Measurements from ENCODE around the gene CGRRF1.

Gene CGRRF1

GRCh38 chr14:54548491-54548890 is 38.8 kb downstream of the CGRRF1 start:
- DNase-seq (ENCODE audit: low read depth) = no peak

GRCh38 chr14:54549862-54550261 is 40.2 kb downstream of the CGRRF1 start:
- no peak for DNase-seq (ENCODE audit: low read depth)

- no peak for DNase-seq (ENCODE audit: low read depth)
Measured at GRCh38 chr14:54550514-54550913, 40.8 kb downstream of the CGRRF1 start.

- DNase-seq (ENCODE audit: low read depth) = no peak
Measured at GRCh38 chr14:54554401-54554800, 44.7 kb downstream of the CGRRF1 start.

- no peak for DNase-seq (ENCODE audit: low read depth)
Measured at GRCh38 chr14:54555651-54556050, 45.9 kb downstream of the CGRRF1 start.

- no peak for DNase-seq (ENCODE audit: low read depth)
Measured at GRCh38 chr14:54556535-54556934, 46.8 kb downstream of the CGRRF1 start.

GRCh38 chr14:54562334-54562733 is 52.6 kb downstream of the CGRRF1 start:
- DNase-seq (ENCODE audit: low read depth) = no peak

GRCh38 chr14:54564071-54564867 is 54.6 kb downstream of the CGRRF1 start:
- DNase-seq (ENCODE audit: low read depth) = no peak

- DNase-seq (ENCODE audit: low read depth) = peak; percentile 23
Measured at GRCh38 chr14:54564868-54565784, 55.4 kb downstream of the CGRRF1 start.

GRCh38 chr14:54565785-54566409 is 56.2 kb downstream of the CGRRF1 start:
- DNase-seq (ENCODE audit: low read depth) = peak; percentile 55

- peak; percentile 20 for DNase-seq (ENCODE audit: low read depth)
Measured at GRCh38 chr14:54566410-54567223, 56.9 kb downstream of the CGRRF1 start, which contains the start of gene SAMD4A. Gene SAMD4A (plus strand): TSS chr14:54567128. CDS start chr14:54567917, 789 bp downstream.

GRCh38 chr14:54567224-54567638 is 57.5 kb downstream of the CGRRF1 start:
- DNase-seq (ENCODE audit: low read depth) = no peak

GRCh38 chr14:54567639-54568561 is 58.2 kb downstream of the CGRRF1 start:
- peak; percentile 8 for DNase-seq (ENCODE audit: low read depth)

- DNase-seq (ENCODE audit: low read depth) = no peak
Measured at GRCh38 chr14:54568821-54569595, 59.3 kb downstream of the CGRRF1 start.

GRCh38 chr14:54570047-54570446 is 60.3 kb downstream of the CGRRF1 start:
- DNase-seq (ENCODE audit: low read depth) = no peak

GRCh38 chr14:54570631-54571415 is 61.1 kb downstream of the CGRRF1 start:
- DNase-seq (ENCODE audit: low read depth) = no peak

GRCh38 chr14:54572316-54572715 is 62.6 kb downstream of the CGRRF1 start:
- no peak for DNase-seq (ENCODE audit: low read depth)

- no peak for DNase-seq (ENCODE audit: low read depth)
Measured at GRCh38 chr14:54574528-54574927, 64.8 kb downstream of the CGRRF1 start.

GRCh38 chr14:54577494-54577893 is 67.8 kb downstream of the CGRRF1 start:
- DNase-seq (ENCODE audit: low read depth) = no peak
